Measurements from ENCODE around the gene TRIM28. TPM values are rescaled to one million over a fixed set of nuclear protein-coding genes. Genes with fewer than 3 reads are reported as not detected.
"Not testable (repeated sequence)": the region's sequence is repeated elsewhere in the genome, so short reads cannot be mapped to it uniquely, and the experiment has no call there.

The TRIM28 gene
- total and polyA plus RNA-seq, 4 donors = 47.1 to 157 (median 84.2) TPM

DNA sequence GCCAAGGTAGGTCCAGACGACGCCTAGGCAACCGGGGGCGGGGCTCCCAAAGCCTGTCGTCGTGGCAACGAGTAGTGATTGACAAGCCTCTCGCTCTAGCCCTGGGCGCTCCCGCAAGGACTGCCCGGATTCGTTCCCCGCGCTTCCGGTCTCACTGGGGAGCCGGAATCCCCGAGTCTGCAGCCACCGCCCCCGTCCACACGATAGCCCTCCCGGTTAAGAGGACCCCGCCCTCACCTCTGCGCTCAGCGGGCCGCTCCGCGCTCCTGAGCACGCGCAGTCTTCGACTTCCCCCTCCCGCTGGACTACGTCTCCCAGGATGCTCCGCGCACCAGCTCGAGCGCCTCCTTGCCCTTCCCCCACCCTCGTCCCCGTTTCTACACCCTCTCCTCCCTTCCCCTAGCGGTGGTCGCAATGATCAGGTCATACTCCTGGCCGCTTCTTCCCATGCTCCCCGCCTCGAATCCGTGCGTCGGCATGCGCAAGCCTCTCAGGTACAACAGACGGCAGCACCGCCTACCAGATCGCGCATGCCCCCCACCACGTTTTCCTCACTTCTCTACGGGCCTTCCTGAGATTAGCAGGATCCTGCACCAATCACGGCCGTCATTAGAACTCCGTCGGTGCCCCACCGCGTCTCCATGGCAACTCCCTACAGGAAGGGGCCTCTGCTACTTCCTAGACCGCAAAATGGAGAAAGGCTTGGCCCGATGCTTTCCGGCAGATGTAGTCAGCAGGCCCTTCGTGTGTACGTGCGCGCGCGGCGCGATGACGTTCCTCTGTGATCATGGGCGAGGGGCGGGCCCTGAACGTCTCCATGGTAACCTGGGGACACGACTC is 29.2 kb downstream of the TRIM28 start, which contains the start of gene MZF1 (continued):
- TF ChIP-seq HNF4A (conservative IDR thresholded peaks at IDR 0.05) = no peak

DNA sequence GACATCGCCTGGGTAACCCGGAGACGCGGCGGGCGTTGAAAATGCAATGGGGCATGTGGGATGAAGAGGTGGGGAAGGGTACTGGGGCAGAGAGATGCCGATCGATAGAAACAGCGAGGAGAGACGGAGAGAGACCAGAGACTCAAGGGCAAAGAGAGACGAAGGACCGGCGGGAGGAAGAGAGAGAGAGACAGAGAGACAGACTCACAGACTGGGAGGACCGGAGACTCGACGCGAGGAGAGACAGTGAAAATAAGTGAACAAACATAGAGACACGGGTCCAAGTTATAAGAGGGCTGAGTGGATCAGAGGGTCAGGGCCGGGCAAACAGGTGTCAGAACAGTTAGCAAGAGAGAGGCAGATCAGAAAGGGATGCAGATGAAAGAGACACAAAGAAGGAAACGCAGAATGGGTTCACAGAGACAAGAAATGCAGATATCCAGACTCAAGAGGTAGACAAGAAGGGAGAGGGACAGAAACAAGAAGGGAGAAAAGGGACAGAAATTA is 29.8 kb downstream of the TRIM28 start:
- peak overlapping the region; percentile 93 to 97 for H3K27ac ChIP-seq (ENCODE audit: low read depth in 1 of 2, low read length in 2 of 2)
- peak overlapping the region; percentile 27 to 64 (median 44) for H3K4me3 ChIP-seq (ENCODE audit: low read depth in 1 of 3, low read length in 3 of 3)
- peaks cover 4 to 25% (median 17%) of the 10 kb centered on the region in 4 donors for H3K4me1 ChIP-seq (ENCODE audit: control insufficient read depth in 4 of 4, insufficient read depth in 4 of 4, low read length in 3 of 4)
- no peaks in the 10 kb centered on the region for H3K9me3 ChIP-seq (ENCODE audit: control insufficient read depth in 4 of 4, low read length in 3 of 4)
- H3K9ac ChIP-seq (ENCODE audit: low read depth in 1 of 2, low read length in 2 of 2) = peak overlapping the region; percentile 19 to 48
- H3K27me3 ChIP-seq (ENCODE audit: control insufficient read depth in 4 of 4, insufficient read depth in 4 of 4, low read length in 3 of 4) = no peaks in the 10 kb centered on the region
- peaks cover 0 to 18% (median 5%) of the 10 kb centered on the region in 4 donors for H3K36me3 ChIP-seq (ENCODE audit: control insufficient read depth in 4 of 4, insufficient read depth in 3 of 4, low read depth in 1 of 4, low read length in 3 of 4)
- WGBS = 2% methylated on average over 20 of the region's 20 CpGs
- DNase-seq (ENCODE audit: low spot score) = no peak
- TF ChIP-seq, protein P1, sequence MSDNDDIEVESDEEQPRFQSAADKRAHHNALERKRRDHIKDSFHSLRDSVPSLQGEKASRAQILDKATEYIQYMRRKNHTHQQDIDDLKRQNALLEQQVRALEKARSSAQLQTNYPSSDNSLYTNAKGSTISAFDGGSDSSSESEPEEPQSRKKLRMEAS (IDR thresholded peaks at IDR 0.05) = no peak
- TF ChIP-seq YY1 (IDR thresholded peaks at IDR 0.05) = no peak
- no peak for TF ChIP-seq HNF4G (IDR thresholded peaks at IDR 0.05)
- no peak for TF ChIP-seq JUND (IDR thresholded peaks at IDR 0.05)
- TF ChIP-seq FOXA1 (IDR thresholded peaks at IDR 0.05) = peak; percentile 14

DNA sequence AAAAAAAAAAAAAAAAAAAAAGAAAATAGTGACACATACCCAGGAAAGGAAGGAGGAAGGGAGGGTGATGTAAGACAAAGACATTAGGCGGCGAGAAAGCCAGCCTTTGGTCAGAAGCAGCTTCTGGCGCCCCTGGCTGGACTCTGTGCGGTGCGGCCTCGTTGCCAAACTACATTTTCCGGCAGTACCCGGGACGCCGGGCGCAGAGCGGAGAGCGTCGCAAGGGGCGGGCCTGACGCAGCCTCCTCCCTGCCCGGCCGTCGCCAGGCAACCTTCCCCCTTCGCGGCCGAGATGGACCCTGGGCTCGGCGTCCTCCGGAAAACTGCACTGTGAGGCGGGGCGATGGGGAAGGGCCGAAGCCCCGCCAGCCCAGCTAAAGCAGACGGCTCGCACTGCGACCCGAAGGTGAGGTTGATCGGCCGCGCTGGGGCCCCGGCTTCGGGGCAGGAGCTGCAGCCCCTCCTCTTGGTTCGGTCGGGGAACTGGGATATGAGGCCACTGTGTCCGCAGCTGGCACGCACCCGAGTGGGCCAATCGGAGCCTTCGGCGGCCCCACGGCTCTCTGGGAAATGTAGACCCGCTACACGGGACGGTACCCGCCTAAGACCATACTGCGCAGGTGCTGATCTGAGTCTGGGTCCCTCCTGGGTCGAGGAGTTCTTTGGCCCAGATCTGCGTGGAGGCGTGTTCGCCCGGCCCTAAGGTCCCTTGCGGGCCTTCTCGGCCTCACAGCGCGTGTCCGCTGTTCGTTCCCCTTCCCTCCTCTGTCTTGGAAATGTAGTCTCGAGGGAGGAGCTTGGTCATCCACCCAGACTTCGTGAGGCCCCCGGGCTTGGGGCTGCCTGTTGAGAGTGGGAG is 31.5 kb downstream of the TRIM28 start:
- Histone ChIP-seq H3K4me3 (ENCODE audit: low read depth in 1 of 3, low read length in 3 of 3) (peak overlapping the region; percentile 82 to 87 (median 86)), H3K36me3 (ENCODE audit: control insufficient read depth in 4 of 4, insufficient read depth in 3 of 4, low read depth in 1 of 4, low read length in 3 of 4) (peaks cover 0 to 12% (median 0%) of the 10 kb centered on the region in 4 donors), H3K27me3 (ENCODE audit: control insufficient read depth in 4 of 4, insufficient read depth in 4 of 4, low read length in 3 of 4) (no peaks in the 10 kb centered on the region), H3K9me3 (ENCODE audit: control insufficient read depth in 4 of 4, low read length in 3 of 4) (no peaks in the 10 kb centered on the region), H3K9ac (ENCODE audit: low read depth in 1 of 2, low read length in 2 of 2) (peak overlapping the region; percentile 67 to 73), H3K27ac (ENCODE audit: low read depth in 1 of 2, low read length in 2 of 2) (peak overlapping the region; percentile 83 to 93), H3K4me1 (ENCODE audit: control insufficient read depth in 4 of 4, insufficient read depth in 4 of 4, low read length in 3 of 4) (peaks cover 4 to 25% (median 17%) of the 10 kb centered on the region in 4 donors)
- peak; percentile 86 for DNase-seq (ENCODE audit: low spot score)
- TF ChIP-seq RXRA (IDR thresholded peaks at IDR 0.05) = peak in 1 of 2 donors; percentile 17
- peak; percentile 69 for TF ChIP-seq YY1 (IDR thresholded peaks at IDR 0.05)
- TF ChIP-seq, protein P2, sequence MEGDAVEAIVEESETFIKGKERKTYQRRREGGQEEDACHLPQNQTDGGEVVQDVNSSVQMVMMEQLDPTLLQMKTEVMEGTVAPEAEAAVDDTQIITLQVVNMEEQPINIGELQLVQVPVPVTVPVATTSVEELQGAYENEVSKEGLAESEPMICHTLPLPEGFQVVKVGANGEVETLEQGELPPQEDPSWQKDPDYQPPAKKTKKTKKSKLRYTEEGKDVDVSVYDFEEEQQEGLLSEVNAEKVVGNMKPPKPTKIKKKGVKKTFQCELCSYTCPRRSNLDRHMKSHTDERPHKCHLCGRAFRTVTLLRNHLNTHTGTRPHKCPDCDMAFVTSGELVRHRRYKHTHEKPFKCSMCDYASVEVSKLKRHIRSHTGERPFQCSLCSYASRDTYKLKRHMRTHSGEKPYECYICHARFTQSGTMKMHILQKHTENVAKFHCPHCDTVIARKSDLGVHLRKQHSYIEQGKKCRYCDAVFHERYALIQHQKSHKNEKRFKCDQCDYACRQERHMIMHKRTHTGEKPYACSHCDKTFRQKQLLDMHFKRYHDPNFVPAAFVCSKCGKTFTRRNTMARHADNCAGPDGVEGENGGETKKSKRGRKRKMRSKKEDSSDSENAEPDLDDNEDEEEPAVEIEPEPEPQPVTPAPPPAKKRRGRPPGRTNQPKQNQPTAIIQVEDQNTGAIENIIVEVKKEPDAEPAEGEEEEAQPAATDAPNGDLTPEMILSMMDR (IDR thresholded peaks at IDR 0.05; ENCODE audit: low read depth, low read length, missing input control) = peak; percentile 27
- no peak for TF ChIP-seq EGR1 (IDR thresholded peaks at IDR 0.05; ENCODE audit: low read depth in 2 of 2)
- TF ChIP-seq GABPA (IDR thresholded peaks at IDR 0.05 in 1 of 2, conservative IDR thresholded peaks at IDR 0.05 in 1 of 2) = peak in 1 of 2 donors; percentile 66
- TF ChIP-seq, protein P1 (IDR thresholded peaks at IDR 0.05) = peak; percentile 42
- TF ChIP-seq HNF4A (conservative IDR thresholded peaks at IDR 0.05) = peak; percentile 13 to 16
- TF ChIP-seq, protein P3, sequence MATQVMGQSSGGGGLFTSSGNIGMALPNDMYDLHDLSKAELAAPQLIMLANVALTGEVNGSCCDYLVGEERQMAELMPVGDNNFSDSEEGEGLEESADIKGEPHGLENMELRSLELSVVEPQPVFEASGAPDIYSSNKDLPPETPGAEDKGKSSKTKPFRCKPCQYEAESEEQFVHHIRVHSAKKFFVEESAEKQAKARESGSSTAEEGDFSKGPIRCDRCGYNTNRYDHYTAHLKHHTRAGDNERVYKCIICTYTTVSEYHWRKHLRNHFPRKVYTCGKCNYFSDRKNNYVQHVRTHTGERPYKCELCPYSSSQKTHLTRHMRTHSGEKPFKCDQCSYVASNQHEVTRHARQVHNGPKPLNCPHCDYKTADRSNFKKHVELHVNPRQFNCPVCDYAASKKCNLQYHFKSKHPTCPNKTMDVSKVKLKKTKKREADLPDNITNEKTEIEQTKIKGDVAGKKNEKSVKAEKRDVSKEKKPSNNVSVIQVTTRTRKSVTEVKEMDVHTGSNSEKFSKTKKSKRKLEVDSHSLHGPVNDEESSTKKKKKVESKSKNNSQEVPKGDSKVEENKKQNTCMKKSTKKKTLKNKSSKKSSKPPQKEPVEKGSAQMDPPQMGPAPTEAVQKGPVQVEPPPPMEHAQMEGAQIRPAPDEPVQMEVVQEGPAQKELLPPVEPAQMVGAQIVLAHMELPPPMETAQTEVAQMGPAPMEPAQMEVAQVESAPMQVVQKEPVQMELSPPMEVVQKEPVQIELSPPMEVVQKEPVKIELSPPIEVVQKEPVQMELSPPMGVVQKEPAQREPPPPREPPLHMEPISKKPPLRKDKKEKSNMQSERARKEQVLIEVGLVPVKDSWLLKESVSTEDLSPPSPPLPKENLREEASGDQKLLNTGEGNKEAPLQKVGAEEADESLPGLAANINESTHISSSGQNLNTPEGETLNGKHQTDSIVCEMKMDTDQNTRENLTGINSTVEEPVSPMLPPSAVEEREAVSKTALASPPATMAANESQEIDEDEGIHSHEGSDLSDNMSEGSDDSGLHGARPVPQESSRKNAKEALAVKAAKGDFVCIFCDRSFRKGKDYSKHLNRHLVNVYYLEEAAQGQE (IDR thresholded peaks at IDR 0.05) = peak; percentile 59
- TF ChIP-seq SP1 (IDR thresholded peaks at IDR 0.05) = peak; percentile 62
- TF ChIP-seq RAD21 (IDR thresholded peaks at IDR 0.05) = no peak
- under 1% methylated on average over 66 of the region's 66 CpGs for WGBS

DNA sequence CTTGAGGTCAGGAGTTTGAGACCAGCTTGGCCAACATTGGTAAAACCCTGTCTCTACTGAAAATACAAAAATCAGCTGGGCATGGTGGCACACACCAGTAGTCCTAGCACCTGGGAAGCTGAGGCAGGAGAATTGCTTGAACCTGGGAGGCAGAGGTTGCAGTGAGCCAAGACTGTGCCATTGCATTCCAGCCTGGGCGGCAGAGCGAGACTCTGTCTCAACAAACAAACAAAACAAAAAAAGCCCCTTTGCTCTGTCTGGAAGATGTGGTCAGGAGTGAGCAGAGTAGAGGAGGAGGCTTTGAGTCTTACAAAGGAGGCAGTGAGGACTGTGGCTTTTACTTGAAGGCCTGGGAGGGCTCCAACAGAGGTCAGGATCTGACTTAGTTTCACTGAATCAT is 33.7 kb downstream of the TRIM28 start:
- not testable (repeated sequence) for H3K27me3 ChIP-seq (ENCODE audit: control insufficient read depth in 4 of 4, insufficient read depth in 4 of 4, low read length in 3 of 4); H3K36me3 ChIP-seq (ENCODE audit: control insufficient read depth in 4 of 4, insufficient read depth in 3 of 4, low read depth in 1 of 4, low read length in 3 of 4); H3K9ac ChIP-seq (ENCODE audit: low read depth in 1 of 2, low read length in 2 of 2); DNase-seq (ENCODE audit: low spot score); H3K9me3 ChIP-seq (ENCODE audit: control insufficient read depth in 4 of 4, low read length in 3 of 4); H3K4me3 ChIP-seq (ENCODE audit: low read depth in 1 of 3, low read length in 3 of 3); H3K27ac ChIP-seq (ENCODE audit: low read depth in 1 of 2, low read length in 2 of 2)
- H3K4me1 ChIP-seq (ENCODE audit: control insufficient read depth in 4 of 4, insufficient read depth in 4 of 4, low read length in 3 of 4) = peaks cover 1 to 17% (median 11%) of the 10 kb centered on the region in 4 donors
- WGBS = 98% methylated on average over 2 of the region's 2 CpGs
